Sigmoid colon (tissue), 4 donors: ENCODE measurements around the gene SRPX.

Experiments
- EP300 ChIP-seq, 4 donors: sonication (generic); formaldehyde crosslinking; IDR thresholded peaks; one replicate each; pipeline ENCODE4 v1.6.1; 2017; ENCODE audit warnings: antibody characterized with exemption in 4 of 4
- POLR2A ChIP-seq, 2 donors: fragments of 450-650 bp; IDR thresholded peaks; one replicate each; pipeline ENCODE4 v1.6.1; 2016; ENCODE audit warnings: antibody characterized with exemption in 2 of 2, mild to moderate bottlenecking in 2 of 2, moderate library complexity in 2 of 2
- POLR2AphosphoS5 ChIP-seq, 4 donors: sonication (generic); formaldehyde crosslinking; IDR thresholded peaks; one replicate each; pipeline ENCODE4 v1.6.1; 2017; ENCODE audit warnings: antibody characterized with exemption in 4 of 4
- TF ChIP-seq, protein P1 (sequence below), 4 experiments: fragments of 450-650 bp in 3 of 4; fragments of 200-600 bp in 1 of 4; IDR thresholded peaks; one replicate each; pipeline ENCODE4 v1.5.1; 2016 to 2019; ENCODE audit warnings: antibody characterized with exemption in 4 of 4, mild to moderate bottlenecking in 3 of 4, moderate library complexity in 2 of 4

DNA sequence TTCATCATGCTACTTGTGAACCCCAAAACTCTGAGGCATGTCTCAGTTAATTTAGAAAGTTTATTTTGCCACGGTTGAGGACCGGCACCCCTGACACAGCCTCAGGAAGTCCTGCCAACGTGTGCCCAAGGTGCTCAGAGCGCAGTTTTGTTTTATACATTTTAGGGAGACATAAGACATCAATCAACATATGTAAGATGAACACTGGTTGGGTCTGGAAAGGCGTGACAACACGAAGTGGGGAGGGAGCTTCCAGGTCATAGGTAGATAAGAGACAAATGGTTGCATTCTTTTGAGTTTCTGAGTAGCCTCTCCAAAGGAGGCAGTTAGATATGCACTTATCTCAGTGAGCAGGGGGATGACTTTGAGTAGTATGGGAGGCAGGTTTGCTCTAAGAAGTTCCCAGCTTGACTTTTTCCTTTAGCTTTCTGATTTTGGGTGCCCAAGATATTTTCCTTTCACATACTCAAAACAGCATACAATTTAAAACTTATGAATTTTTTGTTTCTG, 115.4 kb downstream of the SRPX start:
- TF ChIP-seq, protein P1, sequence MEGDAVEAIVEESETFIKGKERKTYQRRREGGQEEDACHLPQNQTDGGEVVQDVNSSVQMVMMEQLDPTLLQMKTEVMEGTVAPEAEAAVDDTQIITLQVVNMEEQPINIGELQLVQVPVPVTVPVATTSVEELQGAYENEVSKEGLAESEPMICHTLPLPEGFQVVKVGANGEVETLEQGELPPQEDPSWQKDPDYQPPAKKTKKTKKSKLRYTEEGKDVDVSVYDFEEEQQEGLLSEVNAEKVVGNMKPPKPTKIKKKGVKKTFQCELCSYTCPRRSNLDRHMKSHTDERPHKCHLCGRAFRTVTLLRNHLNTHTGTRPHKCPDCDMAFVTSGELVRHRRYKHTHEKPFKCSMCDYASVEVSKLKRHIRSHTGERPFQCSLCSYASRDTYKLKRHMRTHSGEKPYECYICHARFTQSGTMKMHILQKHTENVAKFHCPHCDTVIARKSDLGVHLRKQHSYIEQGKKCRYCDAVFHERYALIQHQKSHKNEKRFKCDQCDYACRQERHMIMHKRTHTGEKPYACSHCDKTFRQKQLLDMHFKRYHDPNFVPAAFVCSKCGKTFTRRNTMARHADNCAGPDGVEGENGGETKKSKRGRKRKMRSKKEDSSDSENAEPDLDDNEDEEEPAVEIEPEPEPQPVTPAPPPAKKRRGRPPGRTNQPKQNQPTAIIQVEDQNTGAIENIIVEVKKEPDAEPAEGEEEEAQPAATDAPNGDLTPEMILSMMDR (IDR thresholded peaks at IDR 0.05): no peak
- TF ChIP-seq POLR2A (IDR thresholded peaks at IDR 0.05): no peak
- TF ChIP-seq POLR2AphosphoS5 (IDR thresholded peaks at IDR 0.05): no peak
- TF ChIP-seq EP300 (IDR thresholded peaks at IDR 0.05): no peak
